ENCODE results near the gene RAP1GDS1. TPM values are rescaled to one million over a fixed set of nuclear protein-coding genes. Genes with fewer than 3 reads are reported as not detected.
A peak's percentile ranks its signal among the peaks of the same experiment; 100 is the strongest.

The RAP1GDS1 gene
- total RNA-seq, 1 donor from 2014 or later: 64.5 TPM

DNA sequence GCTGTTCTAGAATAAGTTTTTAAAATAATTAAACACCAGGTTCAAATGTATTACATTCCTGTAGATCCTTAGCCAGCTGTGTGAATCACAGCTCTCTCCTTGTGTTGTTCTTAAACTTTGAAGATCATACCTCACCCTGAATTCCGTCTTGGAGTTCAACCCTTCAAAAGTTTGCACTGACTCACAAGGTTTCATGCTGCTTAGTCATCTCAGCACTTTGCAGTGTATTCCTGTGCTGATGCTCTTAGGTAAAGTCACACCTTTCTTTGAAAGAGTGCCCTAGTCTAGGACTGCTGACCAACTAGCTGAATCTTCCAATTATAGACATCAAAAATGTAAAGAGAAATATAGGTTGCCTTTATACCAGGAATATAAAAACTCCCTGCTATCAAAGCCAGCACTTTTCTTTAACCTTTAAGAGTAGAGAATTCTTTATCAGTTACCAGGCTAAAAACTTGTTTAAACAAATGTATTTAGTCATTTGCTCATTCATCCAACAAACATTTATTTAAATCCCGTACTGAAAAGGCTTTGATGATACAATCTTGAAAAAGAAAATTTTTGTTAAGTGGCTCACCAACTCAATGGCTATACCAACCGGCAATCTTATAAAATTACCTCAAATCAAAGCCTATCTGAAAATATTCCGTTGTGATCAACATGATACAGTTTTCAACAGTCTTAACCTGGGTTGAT lies 169.7 kb downstream of the RAP1GDS1 start:
- no peaks in the 10 kb centered on the region for H3K79me2 ChIP-seq (ENCODE audit: insufficient read depth, low read length)
- H3K4me1 Mint-ChIP-seq (ENCODE audit: low read depth, unreplicated experiment): peaks cover 13% of the 10 kb centered on the region
- H3K9me3 Mint-ChIP-seq (ENCODE audit: unreplicated experiment): no peaks in the 10 kb centered on the region
- TF ChIP-seq EZH2 (IDR thresholded peaks at IDR 0.05; ENCODE audit: insufficient read depth, low read length): no peak
- TF ChIP-seq, protein P1, sequence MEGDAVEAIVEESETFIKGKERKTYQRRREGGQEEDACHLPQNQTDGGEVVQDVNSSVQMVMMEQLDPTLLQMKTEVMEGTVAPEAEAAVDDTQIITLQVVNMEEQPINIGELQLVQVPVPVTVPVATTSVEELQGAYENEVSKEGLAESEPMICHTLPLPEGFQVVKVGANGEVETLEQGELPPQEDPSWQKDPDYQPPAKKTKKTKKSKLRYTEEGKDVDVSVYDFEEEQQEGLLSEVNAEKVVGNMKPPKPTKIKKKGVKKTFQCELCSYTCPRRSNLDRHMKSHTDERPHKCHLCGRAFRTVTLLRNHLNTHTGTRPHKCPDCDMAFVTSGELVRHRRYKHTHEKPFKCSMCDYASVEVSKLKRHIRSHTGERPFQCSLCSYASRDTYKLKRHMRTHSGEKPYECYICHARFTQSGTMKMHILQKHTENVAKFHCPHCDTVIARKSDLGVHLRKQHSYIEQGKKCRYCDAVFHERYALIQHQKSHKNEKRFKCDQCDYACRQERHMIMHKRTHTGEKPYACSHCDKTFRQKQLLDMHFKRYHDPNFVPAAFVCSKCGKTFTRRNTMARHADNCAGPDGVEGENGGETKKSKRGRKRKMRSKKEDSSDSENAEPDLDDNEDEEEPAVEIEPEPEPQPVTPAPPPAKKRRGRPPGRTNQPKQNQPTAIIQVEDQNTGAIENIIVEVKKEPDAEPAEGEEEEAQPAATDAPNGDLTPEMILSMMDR (IDR thresholded peaks at IDR 0.05; ENCODE audit: insufficient read depth, low read depth, low read length): no peak
- H3K9ac ChIP-seq (ENCODE audit: low read length): peak overlapping the region; percentile 40
- H3K4me3 Mint-ChIP-seq (ENCODE audit: unreplicated experiment): no peak overlapping the region
- FAIRE-seq (peak; percentile 99), DNase-seq (ENCODE audit: low read depth) (peak; percentile 98)
- peaks cover 11% of the 10 kb centered on the region for H3K36me3 ChIP-seq (ENCODE audit: insufficient read depth, low read length)
- H4K20me1 ChIP-seq (ENCODE audit: insufficient read depth, low read length): no peaks in the 10 kb centered on the region
- H3K27me3 Mint-ChIP-seq (ENCODE audit: low read depth, unreplicated experiment): no peaks in the 10 kb centered on the region
- H3K4me2 ChIP-seq (ENCODE audit: low read length): peak overlapping the region; percentile 68
- H3K4me1 ChIP-seq (ENCODE audit: insufficient read depth, low read length): peaks cover 19% of the 10 kb centered on the region
- no peak overlapping the region for H3K27ac Mint-ChIP-seq (ENCODE audit: unreplicated experiment)
- no peaks in the 10 kb centered on the region for H3K9me3 ChIP-seq (ENCODE audit: insufficient read depth, low read depth, low read length)
- H3K27me3 ChIP-seq (ENCODE audit: insufficient read depth, low read length): no peaks in the 10 kb centered on the region
- no peak overlapping the region for H3K4me3 ChIP-seq (ENCODE audit: insufficient read depth, low read depth, low read length)
- H3K27ac ChIP-seq (ENCODE audit: low read depth, low read length): peak overlapping the region; percentile 77
- H3K36me3 Mint-ChIP-seq (ENCODE audit: low read depth, unreplicated experiment): peaks cover 5% of the 10 kb centered on the region
- H2AFZ ChIP-seq (ENCODE audit: low read depth, low read length): no peak overlapping the region

DNA sequence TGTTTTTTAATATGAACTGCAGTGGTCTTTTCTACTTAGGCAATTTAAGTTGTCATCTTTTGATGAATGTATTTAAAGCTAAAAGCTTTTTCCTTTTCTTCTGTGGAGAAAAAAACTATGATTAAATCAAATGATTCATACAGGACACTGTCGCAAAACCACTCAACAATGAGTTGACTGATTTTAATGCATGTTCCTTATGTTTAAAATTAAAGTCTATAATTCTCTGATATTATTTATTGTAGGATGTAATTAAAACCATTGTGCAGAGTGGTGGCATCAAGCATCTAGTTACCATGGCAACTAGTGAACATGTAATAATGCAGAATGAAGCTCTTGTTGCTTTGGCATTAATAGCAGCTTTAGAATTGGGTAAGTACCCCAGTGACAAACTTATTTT lies 172.5 kb downstream of the RAP1GDS1 start:
- FAIRE-seq (no peak), DNase-seq (ENCODE audit: low read depth) (no peak)
- H3K4me3 ChIP-seq (ENCODE audit: insufficient read depth, low read depth, low read length): no peak overlapping the region
- no peaks in the 10 kb centered on the region for H3K79me2 ChIP-seq (ENCODE audit: insufficient read depth, low read length)
- Mint-ChIP-seq H3K4me1 (ENCODE audit: low read depth, unreplicated experiment) (peaks cover 13% of the 10 kb centered on the region), H3K27ac (ENCODE audit: unreplicated experiment) (no peak overlapping the region), H3K4me3 (ENCODE audit: unreplicated experiment) (no peak overlapping the region), H3K27me3 (ENCODE audit: low read depth, unreplicated experiment) (no peaks in the 10 kb centered on the region), H3K36me3 (ENCODE audit: low read depth, unreplicated experiment) (peaks cover 4% of the 10 kb centered on the region), H3K9me3 (ENCODE audit: unreplicated experiment) (no peaks in the 10 kb centered on the region)
- no peak for TF ChIP-seq EZH2 (IDR thresholded peaks at IDR 0.05; ENCODE audit: insufficient read depth, low read length)
- no peak overlapping the region for H3K9ac ChIP-seq (ENCODE audit: low read length)
- H2AFZ ChIP-seq (ENCODE audit: low read depth, low read length): no peak overlapping the region
- no peaks in the 10 kb centered on the region for H4K20me1 ChIP-seq (ENCODE audit: insufficient read depth, low read length)
- no peaks in the 10 kb centered on the region for H3K9me3 ChIP-seq (ENCODE audit: insufficient read depth, low read depth, low read length)
- H3K27ac ChIP-seq (ENCODE audit: low read depth, low read length): no peak overlapping the region
- H3K4me2 ChIP-seq (ENCODE audit: low read length): no peak overlapping the region
- H3K27me3 ChIP-seq (ENCODE audit: insufficient read depth, low read length): no peaks in the 10 kb centered on the region
- peaks cover 19% of the 10 kb centered on the region for H3K4me1 ChIP-seq (ENCODE audit: insufficient read depth, low read length)
- peaks cover 9% of the 10 kb centered on the region for H3K36me3 ChIP-seq (ENCODE audit: insufficient read depth, low read length)

DNA sequence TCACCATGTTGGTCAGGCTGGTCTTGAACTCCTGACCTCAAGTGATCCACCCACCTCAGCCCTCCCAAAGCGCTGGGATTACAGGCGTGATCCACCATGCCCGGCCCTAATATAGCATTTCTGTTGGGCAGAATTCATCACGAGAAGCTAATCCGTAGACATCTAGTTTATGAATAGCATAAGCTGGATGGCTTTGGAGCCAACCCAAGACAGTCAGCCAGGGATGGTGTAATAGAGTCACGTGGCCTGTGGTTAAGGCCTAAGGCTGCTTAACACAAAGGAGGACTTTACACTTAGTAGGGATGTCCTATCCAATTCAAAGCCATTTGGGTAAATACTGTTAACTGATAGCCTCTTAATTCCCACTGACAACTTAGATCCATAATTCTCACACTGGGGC lies 173.6 kb downstream of the RAP1GDS1 start:
- H2AFZ ChIP-seq (ENCODE audit: low read depth, low read length): no peak overlapping the region
- no peak overlapping the region for H3K4me2 ChIP-seq (ENCODE audit: low read length)
- H3K4me3 ChIP-seq (ENCODE audit: insufficient read depth, low read depth, low read length): no peak overlapping the region
- H3K9me3 ChIP-seq (ENCODE audit: insufficient read depth, low read depth, low read length): no peaks in the 10 kb centered on the region
- no peaks in the 10 kb centered on the region for H3K79me2 ChIP-seq (ENCODE audit: insufficient read depth, low read length)
- Mint-ChIP-seq H3K4me1 (ENCODE audit: low read depth, unreplicated experiment) (peaks cover 11% of the 10 kb centered on the region), H3K9me3 (ENCODE audit: unreplicated experiment) (no peaks in the 10 kb centered on the region), H3K4me3 (ENCODE audit: unreplicated experiment) (no peak overlapping the region), H3K27me3 (ENCODE audit: low read depth, unreplicated experiment) (no peaks in the 10 kb centered on the region), H3K27ac (ENCODE audit: unreplicated experiment) (no peak overlapping the region), H3K36me3 (ENCODE audit: low read depth, unreplicated experiment) (peaks cover 4% of the 10 kb centered on the region)
- peaks cover 9% of the 10 kb centered on the region for H3K36me3 ChIP-seq (ENCODE audit: insufficient read depth, low read length)
- DNase-seq (ENCODE audit: low read depth): no peak
- H3K4me1 ChIP-seq (ENCODE audit: insufficient read depth, low read length): peaks cover 19% of the 10 kb centered on the region
- TF ChIP-seq EZH2 (IDR thresholded peaks at IDR 0.05; ENCODE audit: insufficient read depth, low read length): no peak
- H3K27me3 ChIP-seq (ENCODE audit: insufficient read depth, low read length): no peaks in the 10 kb centered on the region
- no peaks in the 10 kb centered on the region for H4K20me1 ChIP-seq (ENCODE audit: insufficient read depth, low read length)
- no peak overlapping the region for H3K9ac ChIP-seq (ENCODE audit: low read length)
- FAIRE-seq: no peak
- H3K27ac ChIP-seq (ENCODE audit: low read depth, low read length): no peak overlapping the region

Data from astrocyte (in vitro differentiated cells and primary cell).